Smooth muscle cell (in vitro differentiated cells): Measurements from ENCODE around the gene DDX53. TPM values are rescaled to one million over a fixed set of nuclear protein-coding genes. Genes with fewer than 3 reads are reported as not detected.

Source experiments
- DNase-seq: peaks from one replicate; lab custom pipeline; 2025; ENCODE audit not compliant: unreplicated experiment; lab: John Stamatoyannopoulos, UW
- H2AFZ ChIP-seq: fragments of 200-600 bp; sonication (generic); 2 replicates; pipeline ENCODE4 v1.6.0; 2016; ENCODE audit warnings: antibody characterized with exemption, low read depth, mild to moderate bottlenecking
- H3F3A ChIP-seq: fragments of 200-600 bp; sonication (generic); 2 replicates; pipeline ENCODE4 v1.6.0; 2017; ENCODE audit warnings: antibody characterized with exemption, low read depth
- H3K27ac ChIP-seq: fragments of 200-600 bp; sonication (generic); 2 replicates; pipeline ENCODE4 v1.5.1; 2016; ENCODE audit warnings: low read depth, mild to moderate bottlenecking
- H3K27me3 ChIP-seq: fragments of 200-600 bp; sonication (generic); 2 replicates; pipeline ENCODE4 v1.6.1; 2016; ENCODE audit warnings: low read depth, mild to moderate bottlenecking
- H3K36me3 ChIP-seq: fragments of 200-600 bp; sonication (generic); 2 replicates; pipeline ENCODE4 v1.5.1; 2016; ENCODE audit warnings: low read depth
- H3K4me1 ChIP-seq: fragments of 200-600 bp; sonication (generic); 2 replicates; pipeline ENCODE4 v1.5.1; 2016; ENCODE audit warnings: low read depth
- H3K4me2 ChIP-seq: fragments of 200-600 bp; sonication (generic); 2 replicates; pipeline ENCODE4 v1.6.0; 2016; ENCODE audit warnings: mild to moderate bottlenecking
- H3K4me3 ChIP-seq: fragments of 200-600 bp; sonication (generic); 2 replicates; pipeline ENCODE4 v1.5.1; 2016; ENCODE audit warnings: mild to moderate bottlenecking
- H3K79me2 ChIP-seq: fragments of 200-600 bp; sonication (generic); 2 replicates; pipeline ENCODE4 v1.6.0; 2016; ENCODE audit warnings: low read depth, mild to moderate bottlenecking
- H3K9ac ChIP-seq: fragments of 200-600 bp; sonication (generic); 2 replicates; pipeline ENCODE4 v1.6.0; 2016; ENCODE audit warnings: low read depth
- H3K9me3 ChIP-seq: fragments of 200-600 bp; sonication (generic); replicated peaks from 2 replicates; pipeline ENCODE4 v1.5.1; 2016; ENCODE audit warnings: low read depth
- H4K20me1 ChIP-seq: fragments of 200-600 bp; sonication (generic); 2 replicates; pipeline ENCODE4 v1.6.0; 2016; ENCODE audit warnings: low read depth
- WGBS: methylation state at CpG from one replicate; pipeline ENCODE4 v1.1.7; 2016; ENCODE audit warnings: low lambda C conversion rate; 5-methylcytosine and 5-hydroxymethylcytosine counted together
- polyA plus RNA-seq: library from polyadenylated mRNA; unstranded; fragments of >200 nt; fragmentation: Nextera tagmentation; extraction: Ambion mirVana; gene quantifications from 2 replicates; pipeline ENCODE4 v1.2.1, GENCODE V29; 2016
- total RNA-seq: library from RNA; depleted of rRNA; stranded (reverse); fragments of >200 nt; gene quantifications from 2 replicates; pipeline ENCODE4 v1.2.3, GENCODE V29; 2014
- TF ChIP-seq, protein P1 (sequence below): fragments of 200-600 bp; sonication (generic); IDR thresholded peaks from 2 replicates; pipeline ENCODE4 v1.5.1; 2017; ENCODE audit warnings: borderline replicate concordance, mild to moderate bottlenecking, antibody characterized with exemption; ENCODE audit not compliant: insufficient read depth, poor library complexity, severe bottlenecking

DDX53 gene
- total RNA-seq = not detected in 2 replicates
- polyA plus RNA-seq = not detected in 2 replicates

DNA sequence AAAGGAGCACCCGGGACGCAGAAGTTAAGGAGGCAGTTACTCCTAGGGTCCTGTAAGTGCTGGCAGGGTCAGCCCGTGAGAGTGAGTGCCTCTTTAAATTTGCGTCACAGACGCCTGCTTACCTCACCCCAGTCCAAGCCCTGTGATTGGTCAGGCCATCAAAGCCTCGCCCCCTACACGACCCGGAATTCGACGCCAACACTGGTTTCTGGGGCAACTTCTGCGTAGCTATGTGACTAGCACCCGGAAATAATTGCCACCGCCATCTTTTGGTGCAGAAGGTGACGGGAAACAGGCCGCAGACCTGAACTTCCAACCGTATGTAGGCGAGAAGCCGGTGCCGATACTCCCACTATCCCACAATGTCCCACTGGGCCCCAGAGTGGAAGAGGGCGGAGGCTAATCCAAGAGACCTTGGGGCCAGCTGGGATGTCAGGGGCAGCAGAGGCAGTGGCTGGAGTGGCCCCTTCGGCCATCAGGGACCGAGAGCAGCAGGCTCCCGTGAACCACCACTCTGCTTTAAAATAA, at the start of gene DDX53:
DDX53 (plus strand) TSS at position 265 of the 528 bp plus-strand sequence; CDS start at position 363, 98 bp downstream.
- 93% methylated on average over 23 of the region's 23 CpGs for WGBS

DNA sequence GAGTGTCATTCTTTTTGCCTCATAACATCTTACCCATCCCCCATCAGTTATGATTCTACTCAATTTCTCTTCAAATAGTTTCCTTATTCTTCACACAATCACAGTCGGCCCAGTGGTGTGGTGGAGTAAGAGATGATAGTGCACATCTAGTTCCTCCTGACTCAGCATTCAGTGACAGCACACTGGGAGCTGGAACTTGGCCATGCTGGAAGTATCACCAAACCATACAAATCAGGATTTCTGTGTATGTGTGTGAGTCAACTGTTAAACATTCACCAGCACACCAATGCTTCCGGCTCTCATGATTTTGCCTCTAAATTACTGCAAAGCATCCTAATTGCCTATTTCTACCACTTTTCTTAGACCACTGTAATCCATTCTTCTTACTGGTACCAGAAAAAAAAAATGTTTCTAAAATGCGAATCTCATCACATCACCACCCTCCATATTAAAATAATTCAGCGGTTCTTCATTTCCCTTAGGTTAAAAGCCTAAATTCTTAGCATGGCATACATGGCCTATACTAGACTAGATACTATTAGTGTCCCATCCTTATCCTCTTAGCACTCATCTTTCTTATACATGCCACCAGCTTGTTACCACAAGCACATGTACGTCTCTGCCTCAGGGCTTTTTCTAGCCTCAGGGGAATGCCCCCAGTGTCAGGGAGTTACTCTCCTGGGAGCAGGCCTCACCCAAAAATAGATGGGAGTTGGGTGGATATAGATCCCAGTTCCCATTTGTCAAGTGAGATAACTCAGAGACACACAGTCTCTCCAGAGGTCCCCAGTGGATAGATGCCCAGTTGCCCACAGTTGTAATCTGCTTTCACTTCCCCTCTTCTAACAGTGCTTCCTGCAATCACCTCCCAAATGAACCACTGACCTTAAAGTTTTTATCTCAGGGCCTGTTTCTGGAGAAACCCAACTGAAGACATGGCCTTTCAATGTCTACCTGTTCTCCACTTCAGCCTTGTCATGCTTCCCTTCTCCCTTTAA, 49.2 kb upstream of the DDX53 start:
- Histone ChIP-seq H3K4me2 (no peak overlapping the region), H3K9ac (no peak overlapping the region), H2AFZ (no peak overlapping the region), H3K27ac (peak overlapping the region; percentile 3), H3K4me1 (no peaks in the 10 kb centered on the region), H3K4me3 (no peak overlapping the region), H3K9me3 (no peaks in the 10 kb centered on the region), H3K36me3 (no peaks in the 10 kb centered on the region), H3K79me2 (no peaks in the 10 kb centered on the region), H3F3A (no peaks in the 10 kb centered on the region), H4K20me1 (no peaks in the 10 kb centered on the region), H3K27me3 (no peaks in the 10 kb centered on the region)
- no peak for DNase-seq
- TF ChIP-seq, protein P1, sequence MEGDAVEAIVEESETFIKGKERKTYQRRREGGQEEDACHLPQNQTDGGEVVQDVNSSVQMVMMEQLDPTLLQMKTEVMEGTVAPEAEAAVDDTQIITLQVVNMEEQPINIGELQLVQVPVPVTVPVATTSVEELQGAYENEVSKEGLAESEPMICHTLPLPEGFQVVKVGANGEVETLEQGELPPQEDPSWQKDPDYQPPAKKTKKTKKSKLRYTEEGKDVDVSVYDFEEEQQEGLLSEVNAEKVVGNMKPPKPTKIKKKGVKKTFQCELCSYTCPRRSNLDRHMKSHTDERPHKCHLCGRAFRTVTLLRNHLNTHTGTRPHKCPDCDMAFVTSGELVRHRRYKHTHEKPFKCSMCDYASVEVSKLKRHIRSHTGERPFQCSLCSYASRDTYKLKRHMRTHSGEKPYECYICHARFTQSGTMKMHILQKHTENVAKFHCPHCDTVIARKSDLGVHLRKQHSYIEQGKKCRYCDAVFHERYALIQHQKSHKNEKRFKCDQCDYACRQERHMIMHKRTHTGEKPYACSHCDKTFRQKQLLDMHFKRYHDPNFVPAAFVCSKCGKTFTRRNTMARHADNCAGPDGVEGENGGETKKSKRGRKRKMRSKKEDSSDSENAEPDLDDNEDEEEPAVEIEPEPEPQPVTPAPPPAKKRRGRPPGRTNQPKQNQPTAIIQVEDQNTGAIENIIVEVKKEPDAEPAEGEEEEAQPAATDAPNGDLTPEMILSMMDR = no peak
- 67% methylated on average over 5 of the region's 5 CpGs for WGBS

More for the DNA sequence above, at the start of gene DDX53:
- Histone ChIP-seq H3F3A (no peaks in the 10 kb centered on the region), H3K36me3 (no peaks in the 10 kb centered on the region), H3K79me2 (no peaks in the 10 kb centered on the region), H3K4me3 (no peak within 1 kb of the TSS), H3K9me3 (no peaks in the 10 kb centered on the region), H3K27me3 (no peaks in the 10 kb centered on the region), H3K27ac (no peak within 1 kb of the TSS), H3K4me1 (no peaks in the 10 kb centered on the region), H2AFZ (no peak within 1 kb of the TSS), H3K4me2 (no peak within 1 kb of the TSS), H4K20me1 (no peaks in the 10 kb centered on the region), H3K9ac (no peak within 1 kb of the TSS)
- TF ChIP-seq, protein P1 = no peak
- DNase-seq = no peak

DNA sequence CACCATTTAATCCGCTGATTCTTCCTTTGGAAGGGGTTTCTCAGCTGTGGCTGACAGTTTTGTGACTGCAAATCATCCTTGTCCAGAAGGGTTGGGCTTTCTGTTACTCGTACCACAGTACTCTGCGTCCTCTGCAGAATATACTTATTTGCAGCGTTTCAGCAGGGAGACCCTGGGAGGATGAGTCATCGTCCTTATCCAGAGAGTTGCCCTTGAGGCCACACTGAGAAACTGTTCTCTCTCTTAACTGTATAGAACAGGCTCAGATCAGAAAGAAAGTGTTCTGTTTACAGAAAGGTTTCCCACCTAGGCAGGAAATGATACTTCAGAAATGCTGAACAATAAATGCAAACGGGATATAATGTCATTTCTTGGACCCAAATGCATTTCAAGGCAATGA, 47.8 kb upstream of the DDX53 start:
- Histone ChIP-seq H3K4me3 (no peak overlapping the region), H3K4me1 (no peaks in the 10 kb centered on the region), H3K79me2 (no peaks in the 10 kb centered on the region), H3K27me3 (no peaks in the 10 kb centered on the region), H3K9ac (no peak overlapping the region), H2AFZ (no peak overlapping the region), H3K27ac (peak overlapping the region; percentile 46), H3K4me2 (peak overlapping the region; percentile 68), H4K20me1 (no peaks in the 10 kb centered on the region), H3F3A (no peaks in the 10 kb centered on the region), H3K9me3 (no peaks in the 10 kb centered on the region), H3K36me3 (no peaks in the 10 kb centered on the region)
- 33% methylated on average over 6 of the region's 6 CpGs for WGBS
- TF ChIP-seq, protein P1 = no peak
- DNase-seq = no peak
